Neural cell (in vitro differentiated cells): Measurements from ENCODE around the gene FHOD3. TPM values are rescaled to one million over a fixed set of nuclear protein-coding genes. Genes with fewer than 3 reads are reported as not detected.

Experiments used
- H2AFZ ChIP-seq: fragments of 200-600, 300-800 bp; sonication (generic), shearing (Covaris generic); 2 replicates; pipeline ENCODE4 v1.6.0; 2014; ENCODE audit warnings: low read depth, mild to moderate bottlenecking, antibody characterized with exemption, low read length, moderate library complexity
- H3F3A ChIP-seq: fragments of 200-600 bp; shearing (Covaris generic); 2 replicates; pipeline ENCODE4 v1.6.1; 2016; ENCODE audit warnings: mild to moderate bottlenecking, moderate library complexity, mixed read lengths, antibody characterized with exemption, low read length; ENCODE audit not compliant: insufficient read depth, poor library complexity, severe bottlenecking
- H3K27ac ChIP-seq: fragments of 200-600, 300-800 bp; sonication (generic), shearing (Covaris generic); 2 replicates; pipeline ENCODE4 v1.5.1; 2014; ENCODE audit warnings: mild to moderate bottlenecking, low read length, moderate library complexity
- H3K27me3 ChIP-seq: fragments of 300-800, 200-600 bp; sonication (generic), shearing (Covaris generic); 2 replicates; pipeline ENCODE4 v1.6.0; 2014; ENCODE audit warnings: mild to moderate bottlenecking, low read depth, low read length, moderate library complexity; ENCODE audit not compliant: insufficient read depth
- H3K36me3 ChIP-seq: fragments of 300-800, 200-600 bp; sonication (generic), shearing (Covaris generic); 2 replicates; pipeline ENCODE4 v1.5.1; 2014; ENCODE audit warnings: mild to moderate bottlenecking, antibody characterized with exemption, low read length, moderate library complexity; ENCODE audit not compliant: insufficient read depth
- H3K4me2 ChIP-seq: fragments of 300-800, 200-600 bp; sonication (generic), shearing (Covaris generic); 2 replicates; pipeline ENCODE4 v1.6.0; 2014; ENCODE audit warnings: mild to moderate bottlenecking, low read length
- H3K4me3 ChIP-seq: fragments of 300-800, 200-600 bp; sonication (generic), shearing (Covaris generic); 2 replicates; pipeline ENCODE4 v1.5.1; 2014; ENCODE audit warnings: mild to moderate bottlenecking, low read length, moderate library complexity
- H3K79me2 ChIP-seq: fragments of 200-600 bp; shearing (Covaris generic); replicated peaks from 2 replicates; pipeline ENCODE4 v1.6.0; 2014; ENCODE audit warnings: mild to moderate bottlenecking, low read length, moderate library complexity; ENCODE audit not compliant: insufficient read depth
- H3K9ac ChIP-seq: fragments of 300-800, 200-600 bp; sonication (generic), shearing (Covaris generic); 2 replicates; pipeline ENCODE4 v1.6.1; 2016; ENCODE audit warnings: mild to moderate bottlenecking, low read length, mixed read lengths
- H3K9me2 ChIP-seq: fragments of 200-600 bp; shearing (Covaris generic); 2 replicates; pipeline ENCODE4 v1.6.1; 2016; ENCODE audit warnings: mild to moderate bottlenecking, low read length, mixed read lengths; ENCODE audit not compliant: insufficient read depth
- H3K9me3 ChIP-seq: fragments of 200-600, 300-800 bp; sonication (generic), shearing (Covaris generic); 2 replicates; pipeline ENCODE4 v1.6.1; 2016; ENCODE audit warnings: mild to moderate bottlenecking, mixed run types, low read length, moderate library complexity, mixed read lengths
- H4K20me1 ChIP-seq: fragments of 200-600 bp; shearing (Covaris generic); 2 replicates; pipeline ENCODE4 v1.6.1; 2016; ENCODE audit warnings: mild to moderate bottlenecking, mixed run types; ENCODE audit not compliant: insufficient read depth
- CTCF ChIP-seq: fragments of 450-650 bp; IDR thresholded peaks from 2 replicates; pipeline ENCODE4 v1.5.1; 2014; ENCODE audit warnings: antibody characterized with exemption, mild to moderate bottlenecking, moderate library complexity; ENCODE audit not compliant: poor library complexity, severe bottlenecking
- EP300 ChIP-seq: fragments of 450-650 bp; conservative IDR thresholded peaks from 2 replicates; pipeline ENCODE4 v1.6.1; 2014; ENCODE audit warnings: antibody characterized with exemption, mild to moderate bottlenecking, moderate library complexity; ENCODE audit not compliant: poor library complexity, severe bottlenecking
- EZH2 ChIP-seq: fragments of 200-600, 300-800 bp; shearing (Covaris generic), sonication (generic); IDR thresholded peaks from 2 replicates; pipeline ENCODE4 v1.6.1; 2014; ENCODE audit warnings: antibody characterized with exemption, low read length, borderline replicate concordance, mild to moderate bottlenecking; ENCODE audit not compliant: insufficient read depth, poor library complexity, severe bottlenecking
- MXI1 ChIP-seq: fragments of 450-650 bp; conservative IDR thresholded peaks from 2 replicates; pipeline ENCODE4 v1.6.1; 2014; ENCODE audit warnings: antibody characterized with exemption, mild to moderate bottlenecking; ENCODE audit not compliant: poor library complexity, severe bottlenecking
- POLR2AphosphoS5 ChIP-seq: IDR thresholded peaks from 2 replicates; pipeline ENCODE4 v1.6.1; 2012
- RAD21 ChIP-seq: fragments of 450-650 bp; conservative IDR thresholded peaks from 2 replicates; pipeline ENCODE4 v1.6.1; 2014; ENCODE audit warnings: antibody characterized with exemption, mild to moderate bottlenecking, moderate library complexity
- REST ChIP-seq: IDR thresholded peaks from 2 replicates; pipeline ENCODE4 v1.6.1; 2012; ENCODE audit warnings: borderline replicate concordance
- SMC3 ChIP-seq: fragments of 450-650 bp; conservative IDR thresholded peaks from 2 replicates; pipeline ENCODE4 v1.6.1; 2014; ENCODE audit warnings: antibody characterized with exemption, mild to moderate bottlenecking, moderate library complexity; ENCODE audit not compliant: poor library complexity
- TAF1 ChIP-seq: IDR thresholded peaks from 2 replicates; pipeline ENCODE4 v1.6.1; 2012; ENCODE audit warnings: low read depth
- polyA plus RNA-seq: library from polyadenylated mRNA; depleted of rRNA; stranded (reverse); fragments of >200 nt; gene quantifications from 2 replicates; pipeline ENCODE4 v1.2.3, GENCODE V29; 2014

FHOD3 gene
- polyA plus RNA-seq, 1 donor from 2014 or later: 19.4 TPM

GRCh38 chr18:36530676-36531405, 233.3 kb downstream of the FHOD3 start:
- Histone ChIP-seq H3K9ac (no peak overlapping the region), H3K9me3 (no peaks in the 10 kb centered on the region), H3K79me2 (no peaks in the 10 kb centered on the region), H3K4me2 (no peak overlapping the region), H3F3A (no peaks in the 10 kb centered on the region), H3K4me3 (no peak overlapping the region), H2AFZ (no peak overlapping the region), H3K36me3 (no peaks in the 10 kb centered on the region), H3K27me3 (no peaks in the 10 kb centered on the region), H3K27ac (no peak overlapping the region), H4K20me1 (no peaks in the 10 kb centered on the region), H3K9me2 (no peaks in the 10 kb centered on the region)
- no peak for TF ChIP-seq SMC3
- no peak for TF ChIP-seq EZH2
- TF ChIP-seq POLR2AphosphoS5: no peak

- Histone ChIP-seq H2AFZ (no peak overlapping the region), H3K79me2 (no peaks in the 10 kb centered on the region), H3F3A (no peaks in the 10 kb centered on the region), H3K9ac (no peak overlapping the region), H3K9me3 (no peaks in the 10 kb centered on the region), H3K4me2 (no peak overlapping the region), H4K20me1 (no peaks in the 10 kb centered on the region), H3K9me2 (no peaks in the 10 kb centered on the region), H3K4me3 (no peak overlapping the region), H3K36me3 (no peaks in the 10 kb centered on the region), H3K27ac (no peak overlapping the region), H3K27me3 (no peaks in the 10 kb centered on the region)
- no peak for TF ChIP-seq RAD21
- TF ChIP-seq TAF1: no peak
- no peak for TF ChIP-seq CTCF
- TF ChIP-seq EP300: no peak
- TF ChIP-seq SMC3: no peak
- TF ChIP-seq MXI1: no peak
- no peak for TF ChIP-seq POLR2AphosphoS5
- TF ChIP-seq REST: no peak
These were observed 234.1 kb downstream of the FHOD3 start for GRCh38 chr18:36531636-36532035.
